Stomach (tissue), 4 donors: ENCODE measurements around the gene COL23A1.

Experiments
- EP300 ChIP-seq: sonication (generic); formaldehyde crosslinking; IDR thresholded peaks from one replicate; pipeline ENCODE4 v1.6.1; 2017; ENCODE audit warnings: antibody characterized with exemption
- POLR2AphosphoS5 ChIP-seq, 3 donors: sonication (generic); formaldehyde crosslinking; IDR thresholded peaks; one replicate each; pipeline ENCODE4 v1.6.1; 2016; ENCODE audit warnings: antibody characterized with exemption in 3 of 3

DNA sequence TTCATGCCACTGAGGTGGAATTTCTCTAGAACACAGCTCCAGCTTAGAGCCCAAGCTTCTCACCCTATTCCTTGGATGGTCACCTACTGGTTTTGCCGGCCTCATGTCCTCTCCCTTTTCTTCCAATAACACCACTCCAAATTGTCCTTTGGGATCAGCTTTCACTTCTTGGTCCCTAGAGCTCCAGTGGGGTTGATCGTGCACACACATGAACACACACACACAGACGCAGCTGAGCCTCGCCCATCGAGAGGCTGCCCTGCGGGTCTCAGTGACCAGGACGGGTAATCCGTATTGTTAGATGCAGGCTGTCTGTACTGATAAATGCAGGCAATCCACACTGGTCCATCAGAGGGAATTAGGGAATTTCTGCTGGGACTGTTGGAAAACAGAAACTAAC lies 6.9 kb downstream of the COL23A1 start:
- TF ChIP-seq POLR2AphosphoS5 (IDR thresholded peaks at IDR 0.05) (no peak), EP300 (no peak)
